Measurements from ENCODE around the gene DPP7. TPM values are rescaled to one million over a fixed set of nuclear protein-coding genes. Genes with fewer than 3 reads are reported as not detected.

DPP7 gene
- total and polyA plus RNA-seq, 2 experiments from 2014 or later: 19.7 to 26.8 TPM

DNA sequence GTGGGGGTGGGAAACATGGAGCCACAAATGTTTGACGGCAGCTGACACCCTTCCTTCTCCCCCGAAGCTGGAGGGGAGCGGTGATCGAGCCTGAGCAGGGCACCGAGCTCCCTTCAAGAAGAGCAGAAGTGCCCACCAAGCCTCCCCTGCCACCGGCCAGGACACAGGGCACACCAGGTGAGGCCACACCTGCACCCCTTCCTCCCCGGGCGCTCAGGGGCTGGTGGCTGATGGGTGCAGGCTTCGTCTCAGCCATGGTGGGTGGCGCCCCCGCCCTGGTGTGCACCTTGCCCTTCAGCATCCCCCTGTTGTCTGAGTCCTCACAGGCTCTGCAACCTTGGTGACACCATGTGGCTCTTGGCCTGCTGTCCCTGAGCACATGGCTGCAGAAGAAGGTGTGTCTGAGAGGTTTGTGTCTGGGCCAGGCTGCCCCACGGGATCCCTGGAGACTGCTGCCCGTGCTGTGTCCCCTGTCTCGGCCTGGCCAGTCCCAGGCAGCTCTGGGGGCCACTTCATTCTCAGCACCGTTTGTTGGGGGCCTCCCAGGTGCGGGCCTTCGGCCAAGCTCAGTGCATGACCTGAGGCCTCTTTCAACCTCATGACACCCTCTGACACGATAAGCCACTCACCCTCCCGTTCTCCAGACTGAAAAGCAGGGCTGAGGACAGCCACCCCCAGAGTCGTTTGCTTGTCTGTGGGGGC, 16.6 kb downstream of the DPP7 start:
- Histone ChIP-seq H3K27me3 (ENCODE audit: insufficient read depth) (no peaks in the 10 kb centered on the region), H3K9me2 (ENCODE audit: insufficient read depth) (no peaks in the 10 kb centered on the region), H3F3A (replicated peaks; ENCODE audit: low read depth) (peaks cover 8% of the 10 kb centered on the region; the same call in 1 of the 2 replicates), H3K4me2 (no peak overlapping the region), H3K4me1 (ENCODE audit: insufficient read depth) (no peaks in the 10 kb centered on the region), H4K20me1 (replicated peaks; ENCODE audit: insufficient read depth) (no peaks in the 10 kb centered on the region), H3K4me3 (no peak overlapping the region), H3K27ac (ENCODE audit: low read depth) (no peak overlapping the region), H3K36me3 (ENCODE audit: insufficient read depth) (peaks cover 8% of the 10 kb centered on the region), H3K79me2 (replicated peaks; ENCODE audit: insufficient read depth) (no peaks in the 10 kb centered on the region), H2AFZ (no peak overlapping the region)
- TF ChIP-seq POLR2AphosphoS5 (IDR thresholded peaks at IDR 0.05; ENCODE audit: low read depth) (no peak), STAT1 (IDR thresholded peaks at IDR 0.05; ENCODE audit: unreplicated experiment) (no peak), ZNF331 (CRISPR knock-in tag; IDR thresholded peaks at IDR 0.05; ENCODE audit: low read depth) (no peak), NANOG (IDR thresholded peaks at IDR 0.05; ENCODE audit: borderline replicate concordance) (no peak), CREB1 (CRISPR knock-in tag; IDR thresholded peaks at IDR 0.05; ENCODE audit: low read depth) (no peak), EZH2 (IDR thresholded peaks at IDR 0.05; ENCODE audit: low read depth, unreplicated experiment) (no peak), EZH2phosphoT487 (IDR thresholded peaks at IDR 0.05; ENCODE audit: unreplicated experiment) (no peak), ZNF114 (CRISPR knock-in tag; IDR thresholded peaks at IDR 0.05) (no peak), JUNB (IDR thresholded peaks at IDR 0.05; ENCODE audit: unreplicated experiment) (no peak)
- TF ChIP-seq, protein P1, sequence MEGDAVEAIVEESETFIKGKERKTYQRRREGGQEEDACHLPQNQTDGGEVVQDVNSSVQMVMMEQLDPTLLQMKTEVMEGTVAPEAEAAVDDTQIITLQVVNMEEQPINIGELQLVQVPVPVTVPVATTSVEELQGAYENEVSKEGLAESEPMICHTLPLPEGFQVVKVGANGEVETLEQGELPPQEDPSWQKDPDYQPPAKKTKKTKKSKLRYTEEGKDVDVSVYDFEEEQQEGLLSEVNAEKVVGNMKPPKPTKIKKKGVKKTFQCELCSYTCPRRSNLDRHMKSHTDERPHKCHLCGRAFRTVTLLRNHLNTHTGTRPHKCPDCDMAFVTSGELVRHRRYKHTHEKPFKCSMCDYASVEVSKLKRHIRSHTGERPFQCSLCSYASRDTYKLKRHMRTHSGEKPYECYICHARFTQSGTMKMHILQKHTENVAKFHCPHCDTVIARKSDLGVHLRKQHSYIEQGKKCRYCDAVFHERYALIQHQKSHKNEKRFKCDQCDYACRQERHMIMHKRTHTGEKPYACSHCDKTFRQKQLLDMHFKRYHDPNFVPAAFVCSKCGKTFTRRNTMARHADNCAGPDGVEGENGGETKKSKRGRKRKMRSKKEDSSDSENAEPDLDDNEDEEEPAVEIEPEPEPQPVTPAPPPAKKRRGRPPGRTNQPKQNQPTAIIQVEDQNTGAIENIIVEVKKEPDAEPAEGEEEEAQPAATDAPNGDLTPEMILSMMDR (conservative IDR thresholded peaks at IDR 0.05; ENCODE audit: low read depth in 2 of 2): no peak
- TF ChIP-seq, protein P2, sequence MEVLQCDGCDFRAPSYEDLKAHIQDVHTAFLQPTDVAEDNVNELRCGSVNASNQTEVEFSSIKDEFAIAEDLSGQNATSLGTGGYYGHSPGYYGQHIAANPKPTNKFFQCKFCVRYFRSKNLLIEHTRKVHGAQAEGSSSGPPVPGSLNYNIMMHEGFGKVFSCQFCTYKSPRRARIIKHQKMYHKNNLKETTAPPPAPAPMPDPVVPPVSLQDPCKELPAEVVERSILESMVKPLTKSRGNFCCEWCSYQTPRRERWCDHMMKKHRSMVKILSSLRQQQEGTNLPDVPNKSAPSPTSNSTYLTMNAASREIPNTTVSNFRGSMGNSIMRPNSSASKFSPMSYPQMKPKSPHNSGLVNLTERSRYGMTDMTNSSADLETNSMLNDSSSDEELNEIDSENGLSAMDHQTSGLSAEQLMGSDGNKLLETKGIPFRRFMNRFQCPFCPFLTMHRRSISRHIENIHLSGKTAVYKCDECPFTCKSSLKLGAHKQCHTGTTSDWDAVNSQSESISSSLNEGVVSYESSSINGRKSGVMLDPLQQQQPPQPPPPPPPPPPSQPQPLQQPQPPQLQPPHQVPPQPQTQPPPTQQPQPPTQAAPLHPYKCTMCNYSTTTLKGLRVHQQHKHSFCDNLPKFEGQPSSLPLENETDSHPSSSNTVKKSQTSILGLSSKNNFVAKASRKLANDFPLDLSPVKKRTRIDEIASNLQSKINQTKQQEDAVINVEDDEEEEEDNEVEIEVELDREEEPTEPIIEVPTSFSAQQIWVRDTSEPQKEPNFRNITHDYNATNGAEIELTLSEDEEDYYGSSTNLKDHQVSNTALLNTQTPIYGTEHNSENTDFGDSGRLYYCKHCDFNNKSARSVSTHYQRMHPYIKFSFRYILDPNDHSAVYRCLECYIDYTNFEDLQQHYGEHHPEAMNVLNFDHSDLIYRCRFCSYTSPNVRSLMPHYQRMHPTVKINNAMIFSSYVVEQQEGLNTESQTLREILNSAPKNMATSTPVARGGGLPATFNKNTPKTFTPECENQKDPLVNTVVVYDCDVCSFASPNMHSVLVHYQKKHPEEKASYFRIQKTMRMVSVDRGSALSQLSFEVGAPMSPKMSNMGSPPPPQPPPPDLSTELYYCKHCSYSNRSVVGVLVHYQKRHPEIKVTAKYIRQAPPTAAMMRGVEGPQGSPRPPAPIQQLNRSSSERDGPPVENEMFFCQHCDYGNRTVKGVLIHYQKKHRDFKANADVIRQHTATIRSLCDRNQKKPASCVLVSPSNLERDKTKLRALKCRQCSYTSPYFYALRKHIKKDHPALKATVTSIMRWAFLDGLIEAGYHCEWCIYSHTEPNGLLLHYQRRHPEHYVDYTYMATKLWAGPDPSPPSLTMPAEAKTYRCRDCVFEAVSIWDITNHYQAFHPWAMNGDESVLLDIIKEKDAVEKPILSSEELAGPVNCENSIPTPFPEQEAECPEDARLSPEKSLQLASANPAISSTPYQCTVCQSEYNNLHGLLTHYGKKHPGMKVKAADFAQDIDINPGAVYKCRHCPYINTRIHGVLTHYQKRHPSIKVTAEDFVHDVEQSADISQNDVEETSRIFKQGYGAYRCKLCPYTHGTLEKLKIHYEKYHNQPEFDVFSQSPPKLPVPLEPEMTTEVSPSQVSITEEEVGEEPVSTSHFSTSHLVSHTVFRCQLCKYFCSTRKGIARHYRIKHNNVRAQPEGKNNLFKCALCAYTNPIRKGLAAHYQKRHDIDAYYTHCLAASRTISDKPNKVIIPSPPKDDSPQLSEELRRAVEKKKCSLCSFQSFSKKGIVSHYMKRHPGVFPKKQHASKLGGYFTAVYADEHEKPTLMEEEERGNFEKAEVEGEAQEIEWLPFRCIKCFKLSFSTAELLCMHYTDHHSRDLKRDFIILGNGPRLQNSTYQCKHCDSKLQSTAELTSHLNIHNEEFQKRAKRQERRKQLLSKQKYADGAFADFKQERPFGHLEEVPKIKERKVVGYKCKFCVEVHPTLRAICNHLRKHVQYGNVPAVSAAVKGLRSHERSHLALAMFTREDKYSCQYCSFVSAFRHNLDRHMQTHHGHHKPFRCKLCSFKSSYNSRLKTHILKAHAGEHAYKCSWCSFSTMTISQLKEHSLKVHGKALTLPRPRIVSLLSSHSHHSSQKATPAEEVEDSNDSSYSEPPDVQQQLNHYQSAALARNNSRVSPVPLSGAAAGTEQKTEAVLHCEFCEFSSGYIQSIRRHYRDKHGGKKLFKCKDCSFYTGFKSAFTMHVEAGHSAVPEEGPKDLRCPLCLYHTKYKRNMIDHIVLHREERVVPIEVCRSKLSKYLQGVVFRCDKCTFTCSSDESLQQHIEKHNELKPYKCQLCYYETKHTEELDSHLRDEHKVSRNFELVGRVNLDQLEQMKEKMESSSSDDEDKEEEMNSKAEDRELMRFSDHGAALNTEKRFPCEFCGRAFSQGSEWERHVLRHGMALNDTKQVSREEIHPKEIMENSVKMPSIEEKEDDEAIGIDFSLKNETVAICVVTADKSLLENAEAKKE (CRISPR knock-in tag; IDR thresholded peaks at IDR 0.05): no peak
- TF ChIP-seq, protein P3, sequence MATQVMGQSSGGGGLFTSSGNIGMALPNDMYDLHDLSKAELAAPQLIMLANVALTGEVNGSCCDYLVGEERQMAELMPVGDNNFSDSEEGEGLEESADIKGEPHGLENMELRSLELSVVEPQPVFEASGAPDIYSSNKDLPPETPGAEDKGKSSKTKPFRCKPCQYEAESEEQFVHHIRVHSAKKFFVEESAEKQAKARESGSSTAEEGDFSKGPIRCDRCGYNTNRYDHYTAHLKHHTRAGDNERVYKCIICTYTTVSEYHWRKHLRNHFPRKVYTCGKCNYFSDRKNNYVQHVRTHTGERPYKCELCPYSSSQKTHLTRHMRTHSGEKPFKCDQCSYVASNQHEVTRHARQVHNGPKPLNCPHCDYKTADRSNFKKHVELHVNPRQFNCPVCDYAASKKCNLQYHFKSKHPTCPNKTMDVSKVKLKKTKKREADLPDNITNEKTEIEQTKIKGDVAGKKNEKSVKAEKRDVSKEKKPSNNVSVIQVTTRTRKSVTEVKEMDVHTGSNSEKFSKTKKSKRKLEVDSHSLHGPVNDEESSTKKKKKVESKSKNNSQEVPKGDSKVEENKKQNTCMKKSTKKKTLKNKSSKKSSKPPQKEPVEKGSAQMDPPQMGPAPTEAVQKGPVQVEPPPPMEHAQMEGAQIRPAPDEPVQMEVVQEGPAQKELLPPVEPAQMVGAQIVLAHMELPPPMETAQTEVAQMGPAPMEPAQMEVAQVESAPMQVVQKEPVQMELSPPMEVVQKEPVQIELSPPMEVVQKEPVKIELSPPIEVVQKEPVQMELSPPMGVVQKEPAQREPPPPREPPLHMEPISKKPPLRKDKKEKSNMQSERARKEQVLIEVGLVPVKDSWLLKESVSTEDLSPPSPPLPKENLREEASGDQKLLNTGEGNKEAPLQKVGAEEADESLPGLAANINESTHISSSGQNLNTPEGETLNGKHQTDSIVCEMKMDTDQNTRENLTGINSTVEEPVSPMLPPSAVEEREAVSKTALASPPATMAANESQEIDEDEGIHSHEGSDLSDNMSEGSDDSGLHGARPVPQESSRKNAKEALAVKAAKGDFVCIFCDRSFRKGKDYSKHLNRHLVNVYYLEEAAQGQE (IDR thresholded peaks at IDR 0.05; ENCODE audit: unreplicated experiment): no peak
- no peak overlapping the region for H3K4me3 Mint-ChIP-seq
- H3K27me3 Mint-ChIP-seq (ENCODE audit: insufficient read depth, low read depth, poor library complexity): peaks cover 4% of the 10 kb centered on the region
- 0 out of 3 replicates have a peak, but pooled peaks cover 2% of the 10 kb centered on the region for H3K9me3 Mint-ChIP-seq
- no peaks in the 10 kb centered on the region for H3K4me1 Mint-ChIP-seq
- H3K27ac Mint-ChIP-seq: no peak overlapping the region
- ATAC-seq: no peak
- H3K36me3 Mint-ChIP-seq (ENCODE audit: low read depth): peaks cover 21% of the 10 kb centered on the region
- DNase-seq (ENCODE audit: low spot score): no peak
